ENCODE data around the gene C11orf16.
"Not testable (repeated sequence)": the region's sequence is repeated elsewhere in the genome, so short reads cannot be mapped to it uniquely, and the experiment has no call there.

The C11orf16 gene

GRCh38 chr11:8932564-8933180, at the start of gene C11orf16:
TSS of gene C11orf16 (minus strand) at chr11:8932947. CDS start at chr11:8932308, 639 bp downstream.
- peak; percentile 33 for DNase-seq (ENCODE audit: low spot score)

- no peak for DNase-seq (ENCODE audit: low spot score)
These were observed 47.7 kb upstream of the C11orf16 start for GRCh38 chr11:8980485-8980884.

- not testable (repeated sequence) for DNase-seq (ENCODE audit: low spot score)
These were observed 46.6 kb upstream of the C11orf16 start for GRCh38 chr11:8979365-8979764.

GRCh38 chr11:8973121-8973520, 40.4 kb upstream of the C11orf16 start:
- DNase-seq (ENCODE audit: low spot score) = no peak

- no peak for DNase-seq (ENCODE audit: low spot score)
These were observed 39.2 kb upstream of the C11orf16 start for GRCh38 chr11:8971924-8972316.

- no peak for DNase-seq (ENCODE audit: low spot score)
These were observed 38.6 kb upstream of the C11orf16 start for GRCh38 chr11:8971196-8971923.

- DNase-seq (ENCODE audit: low spot score) = no peak
These were observed 34.4 kb upstream of the C11orf16 start for GRCh38 chr11:8967184-8967583.

GRCh38 chr11:8964324-8965320, 31.9 kb upstream of the C11orf16 start, which contains the start of gene TMEM9B:
TSS of gene TMEM9B (minus strand) at chr11:8964442. CDS start at chr11:8964313, 129 bp downstream.
- peak; percentile 88 for DNase-seq (ENCODE audit: low spot score)

GRCh38 chr11:8963569-8964323, 31.0 kb upstream of the C11orf16 start:
- peak; percentile 88 for DNase-seq (ENCODE audit: low spot score)

- DNase-seq (ENCODE audit: low spot score) = no peak
These were observed 30.1 kb upstream of the C11orf16 start for GRCh38 chr11:8962841-8963240.

- no peak for DNase-seq (ENCODE audit: low spot score)
These were observed 28.7 kb upstream of the C11orf16 start for GRCh38 chr11:8961401-8961800.

- DNase-seq (ENCODE audit: low spot score) = peak; percentile 80
These were observed 26.9 kb upstream of the C11orf16 start for GRCh38 chr11:8959546-8960166.

GRCh38 chr11:8956860-8957259, 24.1 kb upstream of the C11orf16 start:
- no peak for DNase-seq (ENCODE audit: low spot score)

- no peak for DNase-seq (ENCODE audit: low spot score)
These were observed 16.1 kb upstream of the C11orf16 start for GRCh38 chr11:8948886-8949285.

GRCh38 chr11:8947230-8947943, 14.6 kb upstream of the C11orf16 start:
- DNase-seq (ENCODE audit: low spot score) = no peak

GRCh38 chr11:8942518-8943066, 9.8 kb upstream of the C11orf16 start, which contains the start of gene ASCL3:
TSS of gene ASCL3 (minus strand) at chr11:8943016. CDS start at chr11:8938161, 4,855 bp downstream.
- no peak for DNase-seq (ENCODE audit: low spot score)

GRCh38 chr11:8941341-8942103, 8.8 kb upstream of the C11orf16 start:
- no peak for DNase-seq (ENCODE audit: low spot score)

- no peak for DNase-seq (ENCODE audit: low spot score)
These were observed 4.9 kb upstream of the C11orf16 start for GRCh38 chr11:8937659-8938058.

GRCh38 chr11:8937159-8937558, 4.4 kb upstream of the C11orf16 start:
- no peak for DNase-seq (ENCODE audit: low spot score)

All from iPS-NIHi11 (cell line).